ENCODE results near the gene RTL1. TPM values are rescaled to one million over a fixed set of nuclear protein-coding genes. Genes with fewer than 3 reads are reported as not detected.

Gene RTL1
- total and polyA plus RNA-seq, 2 donors (not counting 3 experiments of a cell fraction or from before 2014, with no cell fraction given): not detected

DNA sequence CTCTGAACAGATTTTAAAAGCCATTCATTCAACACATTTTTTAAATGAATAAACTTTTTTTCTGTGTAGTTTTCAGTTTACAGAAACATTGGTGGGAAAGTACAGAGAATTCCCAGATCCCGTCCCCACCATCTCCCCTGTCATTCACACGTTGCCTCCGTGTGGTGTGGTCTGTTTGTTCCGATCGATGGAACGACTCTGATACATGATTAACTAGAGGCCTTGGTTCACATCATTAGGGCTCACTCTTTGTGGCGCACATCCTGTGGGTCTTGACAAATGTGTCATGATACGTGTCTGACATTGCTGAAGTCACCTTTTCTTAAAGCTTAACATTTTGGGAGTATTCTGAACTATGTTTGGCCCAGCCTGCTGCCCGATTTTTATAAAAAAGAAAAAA, 59.1 kb downstream of the RTL1 start:
- no peaks in the 10 kb centered on the region for H4K20me1 ChIP-seq (replicated peaks; ENCODE audit: control insufficient read depth, extremely low read depth, insufficient read depth, low read length)
- no peaks in the 10 kb centered on the region for H3K9me3 ChIP-seq (replicated peaks; ENCODE audit: control insufficient read depth, insufficient read depth, low read length)
- intact Hi-C loops (cut with micrococcal nuclease) (no loop called here), dilution Hi-C loops (cut with MboI; ENCODE audit: extremely low pct_ligation_motif_present, low sequenced_read_pairs) (no loop called here)
- DNase-seq (ENCODE audit: low read depth, low spot score): no peak
- H3K4me3 ChIP-seq (replicated peaks in 1 of 3; ENCODE audit: insufficient read depth in 1 of 3, low read depth in 1 of 3, low read length in 3 of 3): no peak overlapping the region
- POLR2A ChIA-PET: no interaction called here
- no peaks in the 10 kb centered on the region for H3K4me1 ChIP-seq (ENCODE audit: control insufficient read depth, extremely low read depth, insufficient read depth, low read length)
- no peak overlapping the region for H3K27ac ChIP-seq (ENCODE audit: insufficient read depth, low read depth, low read length)
- H2AFZ ChIP-seq (ENCODE audit: low read depth, low read length): no peak overlapping the region
- H3K79me2 ChIP-seq (ENCODE audit: control insufficient read depth, insufficient read depth, low read length): no peaks in the 10 kb centered on the region
- peaks cover 2 to 18% of the 10 kb centered on the region in 2 experiments for H3K36me3 ChIP-seq (ENCODE audit: control insufficient read depth in 2 of 2, extremely low read depth in 1 of 2, insufficient read depth in 2 of 2, low read length in 2 of 2)
- H3K27me3 ChIP-seq (ENCODE audit: control insufficient read depth in 2 of 2, insufficient read depth in 2 of 2, low read length in 2 of 2): no peaks in the 10 kb centered on the region
- CTCF ChIA-PET: no interaction called here
- FAIRE-seq: no peak
- H3K9ac ChIP-seq (replicated peaks; ENCODE audit: extremely low read depth, insufficient read depth, low read length): no peak overlapping the region
- no peak overlapping the region for H3K4me2 ChIP-seq (ENCODE audit: insufficient read depth, low read length)
- BruUV-seq (replicated peaks): no TSS peak
- H3K9me1 ChIP-seq (replicated peaks; ENCODE audit: control insufficient read depth, extremely low read depth, insufficient read depth, low read length): no peaks in the 10 kb centered on the region
- TF ChIP-seq JUN (IDR thresholded peaks at IDR 0.05; ENCODE audit: borderline replicate concordance, insufficient read depth, insufficient read length, low read depth) (no peak), MYC (IDR thresholded peaks at IDR 0.05; ENCODE audit: low read depth, low read length) (no peak), POLR2A (IDR thresholded peaks at IDR 0.05; ENCODE audit: low read depth, low read length) (no peak), EZH2 (IDR thresholded peaks at IDR 0.05; ENCODE audit: borderline replicate concordance, low read depth, low read length, severe bottlenecking) (no peak), GATA2 (IDR thresholded peaks at IDR 0.05; ENCODE audit: insufficient read depth, insufficient read length, low read depth, low read length) (no peak), FOS (IDR thresholded peaks at IDR 0.05; ENCODE audit: borderline replicate concordance, insufficient read depth, low read length) (no peak), POLR2AphosphoS5 (IDR thresholded peaks at IDR 0.05; ENCODE audit: insufficient read depth, low read depth, low read length) (no peak)
- TF ChIP-seq, protein P1, sequence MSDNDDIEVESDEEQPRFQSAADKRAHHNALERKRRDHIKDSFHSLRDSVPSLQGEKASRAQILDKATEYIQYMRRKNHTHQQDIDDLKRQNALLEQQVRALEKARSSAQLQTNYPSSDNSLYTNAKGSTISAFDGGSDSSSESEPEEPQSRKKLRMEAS (IDR thresholded peaks at IDR 0.05; ENCODE audit: insufficient read depth, insufficient read length): no peak
- TF ChIP-seq, protein P2, sequence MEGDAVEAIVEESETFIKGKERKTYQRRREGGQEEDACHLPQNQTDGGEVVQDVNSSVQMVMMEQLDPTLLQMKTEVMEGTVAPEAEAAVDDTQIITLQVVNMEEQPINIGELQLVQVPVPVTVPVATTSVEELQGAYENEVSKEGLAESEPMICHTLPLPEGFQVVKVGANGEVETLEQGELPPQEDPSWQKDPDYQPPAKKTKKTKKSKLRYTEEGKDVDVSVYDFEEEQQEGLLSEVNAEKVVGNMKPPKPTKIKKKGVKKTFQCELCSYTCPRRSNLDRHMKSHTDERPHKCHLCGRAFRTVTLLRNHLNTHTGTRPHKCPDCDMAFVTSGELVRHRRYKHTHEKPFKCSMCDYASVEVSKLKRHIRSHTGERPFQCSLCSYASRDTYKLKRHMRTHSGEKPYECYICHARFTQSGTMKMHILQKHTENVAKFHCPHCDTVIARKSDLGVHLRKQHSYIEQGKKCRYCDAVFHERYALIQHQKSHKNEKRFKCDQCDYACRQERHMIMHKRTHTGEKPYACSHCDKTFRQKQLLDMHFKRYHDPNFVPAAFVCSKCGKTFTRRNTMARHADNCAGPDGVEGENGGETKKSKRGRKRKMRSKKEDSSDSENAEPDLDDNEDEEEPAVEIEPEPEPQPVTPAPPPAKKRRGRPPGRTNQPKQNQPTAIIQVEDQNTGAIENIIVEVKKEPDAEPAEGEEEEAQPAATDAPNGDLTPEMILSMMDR (IDR thresholded peaks at IDR 0.05; ENCODE audit: extremely low read depth in 1 of 2, insufficient read depth in 1 of 2, low read depth in 1 of 2, low read length in 2 of 2): no peak

Data from endothelial cell of umbilical vein (primary cell).